Measurements from ENCODE around the gene C1orf159.

The C1orf159 gene

DNA sequence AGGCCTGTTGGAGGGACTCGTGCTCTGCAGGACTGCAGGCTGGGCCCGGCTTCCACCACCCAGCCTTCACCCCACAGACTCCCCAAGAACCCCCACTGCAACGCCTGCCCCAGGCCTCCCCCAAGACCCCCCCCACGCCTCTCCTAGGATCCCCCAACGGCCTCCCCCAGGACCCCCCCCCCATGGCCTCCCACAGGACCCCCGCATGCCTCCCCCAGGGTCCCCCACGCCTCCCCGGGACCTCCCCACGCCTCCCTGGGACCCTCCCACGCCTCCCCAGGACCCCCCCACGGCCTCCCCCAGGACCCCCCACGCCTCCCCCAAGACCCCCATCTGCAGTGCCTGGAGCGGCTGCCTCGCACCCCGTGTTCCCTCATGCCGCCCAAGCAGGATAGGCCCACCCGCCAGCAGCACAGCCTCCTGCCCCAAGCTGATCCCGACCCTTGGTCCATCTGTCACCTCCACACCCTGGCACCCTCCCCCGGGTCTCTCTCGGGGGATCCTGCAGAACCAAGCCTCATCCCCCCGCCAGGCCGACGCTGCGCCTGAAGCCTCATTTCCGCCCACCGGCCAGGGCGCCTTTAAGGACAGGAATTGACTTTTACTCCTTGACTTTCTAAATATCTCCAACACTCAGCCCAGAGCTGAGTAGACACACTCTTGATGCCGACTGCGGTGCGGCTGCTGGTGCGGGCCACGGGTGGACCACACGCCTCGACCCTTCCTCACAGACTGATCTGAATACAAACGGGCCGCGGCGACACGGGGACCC is 27.7 kb downstream of the C1orf159 start:
- no peak for DNase-seq
- no peaks in the 10 kb centered on the region for H3K9me3 ChIP-seq (ENCODE audit: control extremely low read depth in 1 of 5, control insufficient read depth in 4 of 5, insufficient read depth in 2 of 5, low read depth in 1 of 5, low read length in 4 of 5)
- H3K27ac ChIP-seq (ENCODE audit: insufficient read depth in 1 of 2, low read depth in 1 of 2, low read length in 2 of 2, poor library complexity in 1 of 2, severe bottlenecking in 2 of 2): no peak overlapping the region
- CTCF ChIA-PET: no interaction called here
- no peaks in the 10 kb centered on the region for H3K4me1 ChIP-seq (ENCODE audit: control extremely low read depth in 1 of 4, control insufficient read depth in 4 of 4, insufficient read depth in 4 of 4, low read length in 3 of 4)
- H3K36me3 ChIP-seq (ENCODE audit: control insufficient read depth in 4 of 4, insufficient read depth in 4 of 4, low read length in 3 of 4): peaks cover 0 to 4% (median 2%) of the 10 kb centered on the region in 4 experiments
- no peaks in the 10 kb centered on the region for H3K27me3 ChIP-seq (replicated peaks in 2 of 5; ENCODE audit: control insufficient read depth in 4 of 5, insufficient read depth in 5 of 5, low read length in 4 of 5)
- 96% methylated on average over 22 of the region's 39 CpGs for WGBS (ENCODE audit: insufficient coverage)
- POLR2A ChIA-PET: no interaction called here
- H3K4me3 ChIP-seq (ENCODE audit: control insufficient read depth in 1 of 7, extremely low read depth in 1 of 7, insufficient read depth in 4 of 7, low read depth in 2 of 7, low read length in 6 of 7): no peak overlapping the region

DNA sequence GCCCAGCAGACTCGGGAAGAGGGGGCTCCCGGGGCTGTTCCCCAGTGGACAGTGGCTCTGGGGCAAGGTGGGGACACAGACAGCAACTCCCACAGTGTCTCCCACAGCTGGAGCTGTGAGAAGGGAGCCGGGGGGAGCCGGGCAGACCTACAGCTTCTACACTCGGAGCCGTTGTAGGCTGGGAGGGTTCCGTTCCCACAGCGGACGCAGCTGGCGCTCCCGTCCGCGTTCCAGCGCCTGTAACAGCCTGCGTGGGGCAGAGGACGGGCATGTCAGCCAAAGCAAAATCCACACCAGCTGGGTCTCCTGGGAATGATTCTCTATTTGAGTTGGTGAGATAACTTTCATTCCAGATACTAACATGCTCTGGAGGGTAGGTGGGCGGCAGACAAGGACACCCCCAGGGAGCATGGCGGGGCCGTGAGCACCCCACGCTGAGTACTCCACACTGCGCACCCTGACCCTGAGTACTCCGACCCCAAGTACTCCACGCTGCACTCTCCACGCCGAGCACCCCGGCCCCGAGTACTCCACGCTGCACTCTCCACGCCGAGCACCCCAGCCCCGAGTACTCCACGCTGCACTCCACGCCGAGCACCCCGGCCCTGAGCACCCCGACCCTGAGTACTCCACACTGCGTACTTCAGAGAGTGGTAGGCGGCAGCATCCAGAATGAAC is 28.4 kb downstream of the C1orf159 start:
- no peaks in the 10 kb centered on the region for H3K4me1 ChIP-seq (ENCODE audit: control extremely low read depth in 1 of 4, control insufficient read depth in 4 of 4, insufficient read depth in 4 of 4, low read length in 3 of 4)
- no peak overlapping the region for H3K4me3 ChIP-seq (ENCODE audit: control insufficient read depth in 1 of 7, extremely low read depth in 1 of 7, insufficient read depth in 4 of 7, low read depth in 2 of 7, low read length in 6 of 7)
- H3K36me3 ChIP-seq (ENCODE audit: control insufficient read depth in 4 of 4, insufficient read depth in 4 of 4, low read length in 3 of 4): peaks cover 0 to 4% (median 2%) of the 10 kb centered on the region in 4 experiments
- POLR2A ChIA-PET: no interaction called here
- DNase-seq: no peak
- no peaks in the 10 kb centered on the region for H3K9me3 ChIP-seq (ENCODE audit: control extremely low read depth in 1 of 5, control insufficient read depth in 4 of 5, insufficient read depth in 2 of 5, low read depth in 1 of 5, low read length in 4 of 5)
- WGBS (ENCODE audit: insufficient coverage): 98% methylated on average over 36 of the region's 38 CpGs
- no peak overlapping the region for H3K27ac ChIP-seq (ENCODE audit: insufficient read depth in 1 of 2, low read depth in 1 of 2, low read length in 2 of 2, poor library complexity in 1 of 2, severe bottlenecking in 2 of 2)
- no peaks in the 10 kb centered on the region for H3K27me3 ChIP-seq (replicated peaks in 2 of 5; ENCODE audit: control insufficient read depth in 4 of 5, insufficient read depth in 5 of 5, low read length in 4 of 5)
- CTCF ChIA-PET: interaction anchor here (1.3 kb wide), 1 partner anchor 23 kb away, joined by 4 read pairs; no protein-coding TSS in a partner anchor

DNA sequence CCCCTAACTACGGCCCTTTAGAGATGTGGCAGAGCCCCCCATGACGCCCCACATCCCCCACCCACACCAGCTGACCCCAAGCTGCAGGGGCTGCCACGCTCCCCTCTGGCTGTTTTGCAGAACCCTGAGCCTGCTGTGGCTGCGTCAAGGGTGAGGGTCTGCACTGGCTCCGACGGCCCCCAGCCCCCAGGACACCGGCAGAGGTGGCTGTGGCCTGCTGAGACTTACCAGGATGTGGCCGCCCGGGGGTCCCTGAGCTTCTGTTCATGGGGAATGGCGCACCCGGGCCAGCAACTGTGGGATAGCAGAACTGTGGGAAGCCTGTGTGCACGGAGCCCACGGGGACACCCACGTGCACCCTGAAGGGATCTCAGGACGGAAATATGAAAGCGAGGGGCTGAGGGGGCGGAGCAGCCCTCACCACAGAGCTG is 29.0 kb downstream of the C1orf159 start:
- Histone ChIP-seq H3K27me3 (replicated peaks in 2 of 5; ENCODE audit: control insufficient read depth in 4 of 5, insufficient read depth in 5 of 5, low read length in 4 of 5) (no peaks in the 10 kb centered on the region), H3K36me3 (ENCODE audit: control insufficient read depth in 4 of 4, insufficient read depth in 4 of 4, low read length in 3 of 4) (peaks cover 0 to 4% (median 2%) of the 10 kb centered on the region in 4 experiments), H3K9me3 (ENCODE audit: control extremely low read depth in 1 of 5, control insufficient read depth in 4 of 5, insufficient read depth in 2 of 5, low read depth in 1 of 5, low read length in 4 of 5) (no peaks in the 10 kb centered on the region), H3K27ac (ENCODE audit: insufficient read depth in 1 of 2, low read depth in 1 of 2, low read length in 2 of 2, poor library complexity in 1 of 2, severe bottlenecking in 2 of 2) (no peak overlapping the region), H3K4me3 (ENCODE audit: control insufficient read depth in 1 of 7, extremely low read depth in 1 of 7, insufficient read depth in 4 of 7, low read depth in 2 of 7, low read length in 6 of 7) (no peak overlapping the region), H3K4me1 (ENCODE audit: control extremely low read depth in 1 of 4, control insufficient read depth in 4 of 4, insufficient read depth in 4 of 4, low read length in 3 of 4) (no peaks in the 10 kb centered on the region)
- CTCF ChIA-PET: interaction anchor here (1.3 kb wide), 1 partner anchor 23 kb away, joined by 4 read pairs; no protein-coding TSS in a partner anchor
- POLR2A ChIA-PET: no interaction called here
- 94% methylated on average over 14 of the region's 17 CpGs for WGBS (ENCODE audit: insufficient coverage)
- DNase-seq: no peak

DNA sequence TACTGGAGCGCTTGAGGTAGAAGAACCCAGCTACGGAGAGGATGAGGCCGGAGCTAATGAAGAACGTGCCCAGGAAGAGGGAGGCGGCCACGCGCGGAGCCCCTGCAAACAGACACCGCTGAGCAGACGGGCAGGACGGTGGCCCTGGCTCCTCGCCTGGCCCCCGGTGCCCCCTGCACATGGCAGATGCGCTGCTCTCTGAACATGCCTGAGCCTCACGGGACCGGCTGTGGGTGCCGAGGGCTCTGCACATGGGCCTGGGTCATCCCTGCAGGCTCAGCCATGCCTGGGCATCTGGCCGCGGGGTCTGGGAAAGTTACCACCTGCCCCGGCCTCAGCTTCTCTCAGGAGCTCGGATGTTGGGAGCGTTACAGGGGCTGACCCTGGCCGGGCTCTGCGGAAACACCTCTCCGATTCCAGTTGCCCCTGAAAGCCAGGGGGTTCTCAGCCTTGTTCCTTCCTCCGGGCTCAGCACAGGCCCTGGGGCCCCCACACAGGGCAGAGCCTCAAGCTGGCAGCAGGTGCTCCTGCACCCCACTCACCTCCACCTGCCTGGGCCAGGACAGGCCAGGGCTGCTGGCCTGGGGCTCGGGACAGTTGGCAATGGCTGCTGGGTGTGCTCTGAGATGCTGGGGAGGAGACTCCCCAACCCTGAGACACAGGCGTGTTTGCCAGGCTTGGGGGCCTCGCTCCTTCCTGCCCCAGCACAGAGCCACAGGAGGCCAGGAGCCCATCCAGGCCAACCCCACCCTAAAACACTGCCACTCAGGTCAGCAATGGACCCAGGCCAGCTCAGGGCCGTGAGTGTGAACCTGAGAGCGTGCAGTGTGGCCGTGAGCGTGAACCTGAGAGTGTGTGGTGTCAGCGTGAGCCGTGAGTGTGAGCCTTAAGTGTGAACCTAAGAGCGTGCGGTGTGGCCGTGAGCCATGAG is 29.7 kb downstream of the C1orf159 start:
- Histone ChIP-seq H3K36me3 (ENCODE audit: control insufficient read depth in 4 of 4, insufficient read depth in 4 of 4, low read length in 3 of 4) (peaks cover 0 to 4% (median 2%) of the 10 kb centered on the region in 4 experiments), H3K4me3 (ENCODE audit: control insufficient read depth in 1 of 7, extremely low read depth in 1 of 7, insufficient read depth in 4 of 7, low read depth in 2 of 7, low read length in 6 of 7) (no peak overlapping the region), H3K27me3 (replicated peaks in 2 of 5; ENCODE audit: control insufficient read depth in 4 of 5, insufficient read depth in 5 of 5, low read length in 4 of 5) (no peaks in the 10 kb centered on the region), H3K9me3 (ENCODE audit: control extremely low read depth in 1 of 5, control insufficient read depth in 4 of 5, insufficient read depth in 2 of 5, low read depth in 1 of 5, low read length in 4 of 5) (no peaks in the 10 kb centered on the region), H3K27ac (ENCODE audit: insufficient read depth in 1 of 2, low read depth in 1 of 2, low read length in 2 of 2, poor library complexity in 1 of 2, severe bottlenecking in 2 of 2) (no peak overlapping the region), H3K4me1 (ENCODE audit: control extremely low read depth in 1 of 4, control insufficient read depth in 4 of 4, insufficient read depth in 4 of 4, low read length in 3 of 4) (no peaks in the 10 kb centered on the region)
- ChIA-PET CTCF (interaction anchor here (1.3 kb wide), 1 partner anchor 22 kb away, joined by 4 read pairs; no protein-coding TSS in a partner anchor), POLR2A (no interaction called here)
- WGBS (ENCODE audit: insufficient coverage): 96% methylated on average over 36 of the region's 38 CpGs
- DNase-seq: no peak

DNA sequence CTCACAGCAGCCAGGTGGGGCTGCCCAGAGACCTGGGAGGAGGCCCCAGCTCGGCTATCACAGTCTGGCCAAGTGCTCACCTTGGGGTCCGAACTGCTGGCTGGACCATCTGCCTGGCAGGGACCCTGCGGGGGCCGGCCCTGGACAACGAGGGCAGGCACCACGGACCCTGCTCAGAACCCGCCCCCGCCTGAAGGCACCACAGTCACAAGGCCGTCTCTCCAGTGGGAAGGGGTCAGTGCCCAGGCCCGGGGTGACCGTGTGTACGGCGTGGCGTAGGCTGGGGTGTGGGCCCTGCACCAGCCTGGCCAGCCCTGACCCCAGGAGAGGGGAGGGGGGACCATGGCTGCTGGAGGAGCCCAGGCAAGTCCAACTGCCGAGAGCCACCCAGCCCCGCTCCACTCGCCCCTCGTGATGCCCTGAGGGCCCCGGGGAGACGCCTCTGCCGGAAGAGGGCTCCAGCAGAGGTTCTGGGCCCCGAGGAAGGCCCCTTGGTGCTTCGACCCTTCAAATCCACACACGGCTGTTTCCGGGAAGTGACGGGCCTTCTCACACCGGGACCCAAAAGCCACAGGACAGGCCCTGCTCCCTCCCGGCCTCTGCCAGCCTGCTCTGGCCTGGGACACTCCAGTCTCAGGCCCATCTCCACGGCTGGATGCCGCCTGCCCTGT is 30.6 kb downstream of the C1orf159 start:
- Histone ChIP-seq H3K36me3 (ENCODE audit: control insufficient read depth in 4 of 4, insufficient read depth in 4 of 4, low read length in 3 of 4) (peaks cover 0 to 4% (median 2%) of the 10 kb centered on the region in 4 experiments), H3K9me3 (ENCODE audit: control extremely low read depth in 1 of 5, control insufficient read depth in 4 of 5, insufficient read depth in 2 of 5, low read depth in 1 of 5, low read length in 4 of 5) (no peaks in the 10 kb centered on the region), H3K4me3 (ENCODE audit: control insufficient read depth in 1 of 7, extremely low read depth in 1 of 7, insufficient read depth in 4 of 7, low read depth in 2 of 7, low read length in 6 of 7) (no peak overlapping the region), H3K4me1 (ENCODE audit: control extremely low read depth in 1 of 4, control insufficient read depth in 4 of 4, insufficient read depth in 4 of 4, low read length in 3 of 4) (peaks cover 0 to 1% (median under 1%) of the 10 kb centered on the region in 4 experiments), H3K27me3 (replicated peaks in 2 of 5; ENCODE audit: control insufficient read depth in 4 of 5, insufficient read depth in 5 of 5, low read length in 4 of 5) (peaks cover 0 to 4% (median 0%) of the 10 kb centered on the region in 5 experiments), H3K27ac (ENCODE audit: insufficient read depth in 1 of 2, low read depth in 1 of 2, low read length in 2 of 2, poor library complexity in 1 of 2, severe bottlenecking in 2 of 2) (no peak overlapping the region)
- DNase-seq: no peak
- POLR2A ChIA-PET: no interaction called here
- CTCF ChIA-PET: no interaction called here
- WGBS (ENCODE audit: insufficient coverage): 95% methylated on average over 29 of the region's 30 CpGs

DNA sequence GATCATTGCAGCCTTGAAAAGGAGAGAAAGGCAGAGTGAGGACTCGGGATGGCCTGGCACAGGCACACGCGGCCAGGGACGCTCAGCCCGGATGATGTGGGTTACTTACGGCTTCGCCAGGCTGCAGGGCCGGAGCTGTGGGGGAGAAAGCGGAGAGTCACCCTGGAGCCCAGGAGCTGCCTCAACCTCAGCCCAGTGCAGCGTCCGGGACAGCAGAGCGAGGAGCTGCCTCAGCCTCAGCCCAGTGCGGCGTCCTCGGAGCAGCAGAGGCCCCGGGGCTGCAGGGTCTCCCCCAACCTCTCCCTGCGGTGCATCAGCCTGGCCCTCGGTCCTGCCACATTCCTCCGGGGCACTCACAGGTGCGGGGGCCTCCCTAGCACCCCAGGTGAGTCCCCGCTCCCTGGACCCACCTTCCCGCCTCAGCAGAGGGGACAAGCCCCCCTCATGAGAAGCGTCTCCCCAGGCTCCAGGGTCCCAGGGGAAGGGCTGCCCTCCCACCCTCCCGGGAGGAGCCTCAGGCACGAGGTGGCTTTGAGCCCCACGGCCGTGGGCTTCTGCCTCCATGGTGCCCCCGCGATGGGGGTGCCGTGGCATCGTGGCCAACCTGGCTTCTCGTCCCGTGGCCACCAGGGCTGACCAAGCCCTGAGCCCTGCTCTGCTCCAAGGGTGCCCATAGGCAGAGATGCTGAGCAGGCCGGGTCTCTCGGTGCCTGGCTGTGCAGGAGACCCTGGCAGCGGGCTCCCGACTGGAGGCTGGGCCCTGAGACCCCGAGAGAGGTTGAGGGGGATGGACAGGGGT is 31.3 kb downstream of the C1orf159 start:
- ChIA-PET POLR2A (no interaction called here), CTCF (interaction anchor here (0.6 kb wide), 1 partner anchor 13 kb away, joined by 3 read pairs; no protein-coding TSS in a partner anchor)
- Histone ChIP-seq H3K9me3 (ENCODE audit: control extremely low read depth in 1 of 5, control insufficient read depth in 4 of 5, insufficient read depth in 2 of 5, low read depth in 1 of 5, low read length in 4 of 5) (no peaks in the 10 kb centered on the region), H3K36me3 (ENCODE audit: control insufficient read depth in 4 of 4, insufficient read depth in 4 of 4, low read length in 3 of 4) (peaks cover 0 to 4% (median 2%) of the 10 kb centered on the region in 4 experiments), H3K4me3 (ENCODE audit: control insufficient read depth in 1 of 7, extremely low read depth in 1 of 7, insufficient read depth in 4 of 7, low read depth in 2 of 7, low read length in 6 of 7) (no peak overlapping the region), H3K4me1 (ENCODE audit: control extremely low read depth in 1 of 4, control insufficient read depth in 4 of 4, insufficient read depth in 4 of 4, low read length in 3 of 4) (peaks cover 0 to 8% (median 8%) of the 10 kb centered on the region in 4 experiments), H3K27ac (ENCODE audit: insufficient read depth in 1 of 2, low read depth in 1 of 2, low read length in 2 of 2, poor library complexity in 1 of 2, severe bottlenecking in 2 of 2) (no peak overlapping the region), H3K27me3 (replicated peaks in 2 of 5; ENCODE audit: control insufficient read depth in 4 of 5, insufficient read depth in 5 of 5, low read length in 4 of 5) (peaks cover 0 to 12% (median 0%) of the 10 kb centered on the region in 5 experiments)
- WGBS (ENCODE audit: insufficient coverage): 96% methylated on average over 37 of the region's 38 CpGs
- no peak for DNase-seq
